GM18508 (cell line): ENCODE data around the gene SSC4D.
"Not testable (repeated sequence)": the region's sequence is repeated elsewhere in the genome, so short reads cannot be mapped to it uniquely, and the experiment has no call there.

Experiments used
- ATAC-seq: cut with Tn5 transposase; IDR thresholded peaks from one replicate; pipeline ENCODE4 v1.9.1; 2021; ENCODE audit warnings: moderate number of reproducible peaks; ENCODE audit not compliant: insufficient read depth, unreplicated experiment

SSC4D gene

DNA sequence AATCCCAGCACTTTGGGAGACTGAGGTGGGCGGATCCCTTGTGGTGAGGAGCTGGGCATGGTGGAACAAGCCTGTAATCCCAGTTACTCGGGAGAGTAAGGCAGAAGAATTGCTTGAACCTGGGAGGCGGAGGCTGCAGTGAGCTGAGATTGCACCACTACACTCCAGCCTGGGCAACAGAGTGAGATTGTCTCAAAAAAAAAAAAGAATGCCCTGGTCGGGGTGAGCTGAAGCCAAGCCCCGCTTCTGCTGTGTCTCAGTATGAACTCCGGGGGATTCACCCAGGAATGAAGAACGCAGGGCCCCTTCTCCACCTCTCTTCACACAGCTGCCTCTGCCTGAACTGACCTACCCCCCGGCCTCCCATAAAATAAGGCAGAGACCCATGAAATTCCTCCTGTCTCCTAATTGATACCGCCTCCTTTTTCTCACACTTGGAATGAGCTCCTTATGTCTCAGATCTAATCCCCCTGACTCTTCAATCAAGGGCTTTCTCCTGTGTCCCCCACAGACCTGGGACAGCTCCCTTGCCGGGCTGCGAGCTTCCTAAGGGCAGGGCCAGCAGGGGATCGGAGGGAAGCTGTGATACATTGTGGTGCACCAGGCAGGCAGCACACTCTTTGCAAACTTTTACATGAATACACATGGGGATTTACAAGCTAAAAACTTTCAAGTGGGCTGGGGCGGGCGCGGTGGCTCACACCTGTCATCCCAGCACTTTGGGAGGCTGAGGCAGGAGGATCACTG lies 14.3 kb upstream of the SSC4D start:
- no peak for ATAC-seq

- not testable (repeated sequence) for ATAC-seq
Measured at GRCh38 chr7:76421097-76421496, 11.6 kb upstream of the SSC4D start.

GRCh38 chr7:76417654-76418310 lies 8.3 kb upstream of the SSC4D start:
- not testable (repeated sequence) for ATAC-seq

- no peak for ATAC-seq
Measured at GRCh38 chr7:76412249-76412648, 2.8 kb upstream of the SSC4D start.

DNA sequence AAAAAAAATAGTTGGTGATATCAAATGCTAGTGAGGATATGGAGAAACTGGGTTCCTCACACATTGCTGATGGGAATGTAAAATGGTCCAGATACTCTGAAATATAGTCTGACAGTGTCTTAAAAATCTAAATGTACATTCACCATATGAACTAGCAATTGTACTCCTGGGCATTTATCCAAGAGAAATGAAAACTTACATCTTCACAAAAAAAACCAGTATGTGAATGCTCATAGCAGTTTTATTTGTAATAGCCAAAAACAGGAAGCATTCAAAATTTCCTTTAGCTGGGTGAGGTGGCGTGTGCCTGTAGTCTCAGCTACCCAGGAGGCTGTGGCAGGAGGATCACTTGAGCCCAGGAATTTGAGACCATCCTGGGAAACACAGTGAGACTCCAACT lies 2.1 kb upstream of the SSC4D start:
- no peak for ATAC-seq

GRCh38 chr7:76408121-76408560 lies 1.4 kb downstream of the SSC4D start:
- no peak for ATAC-seq

- no peak for ATAC-seq
Measured at GRCh38 chr7:76407718-76408117, 1.8 kb downstream of the SSC4D start.

GRCh38 chr7:76405738-76406137 lies 3.8 kb downstream of the SSC4D start:
- no peak for ATAC-seq

DNA sequence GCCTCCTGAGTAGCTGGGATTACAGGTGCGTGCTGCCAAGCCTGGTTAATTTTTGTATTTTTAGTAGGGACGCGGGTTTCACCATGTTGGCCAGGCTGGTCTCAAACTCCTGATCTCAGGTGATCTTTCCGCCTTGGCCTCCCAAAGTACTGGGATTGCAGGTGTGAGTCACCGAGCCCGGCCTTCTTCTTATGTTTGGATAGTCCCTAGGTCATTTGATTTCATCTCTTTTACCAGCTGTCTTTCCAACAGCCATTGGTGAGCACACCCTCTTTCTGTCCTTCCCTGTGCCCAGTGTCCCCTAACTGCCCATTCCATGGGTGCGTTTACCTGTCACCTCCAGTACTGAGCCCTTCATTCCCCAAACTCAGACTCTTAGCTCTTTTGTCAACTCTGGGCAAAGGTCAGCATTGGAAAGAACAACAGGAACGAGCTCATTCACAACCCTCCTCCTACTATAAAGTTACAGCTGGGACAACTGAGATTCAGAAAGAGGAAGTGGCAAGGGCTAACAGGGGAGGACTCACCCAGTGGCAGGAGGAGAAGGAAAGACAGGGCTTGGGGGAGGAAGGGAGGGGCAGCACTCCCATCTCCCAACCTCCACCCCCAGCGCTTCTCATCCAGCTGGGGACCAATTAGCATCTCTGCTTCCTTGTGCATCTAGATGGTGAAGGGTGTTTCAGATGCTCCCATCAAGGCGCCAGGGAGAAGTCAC lies 5.6 kb downstream of the SSC4D start:
- no peak for ATAC-seq

DNA sequence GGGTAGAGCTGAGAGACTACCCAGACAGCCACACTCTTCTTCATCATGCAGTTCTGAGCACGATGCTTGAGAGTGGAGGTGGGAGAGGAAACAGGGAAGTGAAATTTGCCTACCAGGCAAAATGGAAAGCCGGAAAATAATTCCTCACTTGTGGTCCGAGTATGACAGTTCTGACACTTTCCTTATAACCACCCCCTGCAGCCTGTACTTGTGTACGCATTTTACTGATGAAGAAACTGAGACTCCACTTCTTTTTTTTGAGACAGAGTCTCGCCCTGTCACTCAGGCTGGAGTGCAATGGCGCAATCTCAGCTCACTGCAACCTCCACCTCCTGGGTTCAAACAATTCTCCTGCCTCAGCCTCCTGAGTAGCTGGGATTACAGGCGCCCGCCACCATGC lies 6.4 kb downstream of the SSC4D start:
- not testable (repeated sequence) for ATAC-seq

DNA sequence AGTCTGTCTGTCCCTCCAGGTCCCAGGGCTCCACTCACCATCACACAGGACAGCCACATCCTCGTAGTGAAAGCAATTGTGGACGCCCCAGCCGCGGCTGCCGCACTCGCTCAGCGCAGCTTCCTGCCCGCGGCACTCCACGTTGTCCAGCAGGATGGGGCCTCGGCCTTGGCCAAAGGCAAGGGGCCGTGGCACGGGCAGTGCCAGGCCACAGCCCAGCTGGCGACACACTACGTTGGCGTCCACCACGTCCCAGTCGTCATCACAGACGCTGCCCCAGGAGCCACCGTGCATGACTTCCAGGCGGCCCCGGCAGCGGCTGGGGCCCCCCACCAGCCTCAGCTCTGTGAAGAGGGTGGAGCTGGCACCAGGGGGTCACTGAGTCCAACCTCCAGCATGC lies 9.2 kb downstream of the SSC4D start:
- no peak for ATAC-seq

GRCh38 chr7:76397409-76398183 lies 11.9 kb downstream of the SSC4D start:
- ATAC-seq: no peak

DNA sequence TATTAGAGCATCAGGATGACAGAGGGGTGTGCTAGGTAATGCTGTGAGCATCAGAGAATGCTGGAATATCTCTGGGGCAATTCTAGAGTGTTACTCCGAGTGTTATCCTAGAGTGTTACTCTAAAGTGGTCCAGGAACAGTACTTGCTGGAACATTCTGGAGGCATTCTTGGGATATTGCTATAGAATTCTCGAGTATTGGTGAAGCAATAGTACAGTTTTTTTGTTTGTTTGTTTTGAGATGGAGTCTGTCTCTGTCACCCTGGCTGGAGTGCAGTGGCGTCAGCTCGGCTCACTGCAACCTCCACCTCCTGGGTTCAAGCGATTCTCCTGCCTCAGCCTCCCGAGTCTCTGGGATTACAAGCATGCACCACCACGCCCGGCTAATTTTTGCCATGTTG lies 12.6 kb downstream of the SSC4D start:
- ATAC-seq: no peak

- no peak for ATAC-seq
Measured at GRCh38 chr7:76395965-76396726, 13.4 kb downstream of the SSC4D start.

DNA sequence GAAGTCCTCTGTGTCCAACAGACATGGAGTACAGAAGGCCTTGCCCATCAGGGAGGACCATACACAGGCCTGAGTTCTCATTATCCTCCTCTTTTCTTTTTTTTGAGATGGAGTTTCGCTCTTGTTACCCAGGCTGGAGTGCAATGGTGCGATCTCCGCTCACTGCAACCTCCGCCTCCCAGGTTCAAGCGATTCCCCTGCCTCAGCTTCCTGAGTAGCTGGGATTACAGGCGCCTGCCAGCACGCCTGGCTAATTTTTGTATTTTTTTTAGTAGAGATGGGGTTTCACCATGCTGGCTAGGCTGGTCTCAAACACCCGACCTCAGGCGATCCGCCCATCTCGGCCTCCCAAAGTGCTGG lies 13.9 kb downstream of the SSC4D start:
- not testable (repeated sequence) for ATAC-seq

DNA sequence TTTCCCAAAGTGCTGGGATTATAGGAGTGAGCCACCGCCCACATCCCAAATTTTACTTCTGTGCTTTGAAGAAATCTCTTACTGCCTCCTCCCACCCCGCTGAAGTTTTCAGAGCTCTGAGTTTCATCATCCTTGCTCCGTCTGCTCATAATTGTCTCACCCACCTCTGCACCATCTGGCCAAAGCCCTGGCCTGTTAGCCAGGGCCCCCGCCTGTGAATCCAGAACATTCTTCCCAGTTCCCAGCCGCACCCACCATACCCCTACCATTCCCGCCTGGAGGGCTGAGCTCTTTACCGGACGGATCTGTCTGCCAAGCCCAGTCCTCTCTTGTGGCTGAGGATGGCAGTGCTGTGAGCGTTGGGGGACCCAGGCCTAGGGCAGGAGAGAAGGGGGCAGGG lies 14.5 kb downstream of the SSC4D start:
- ATAC-seq: no peak

- peak; percentile 66 for ATAC-seq
Measured at GRCh38 chr7:76393116-76394031, 16.1 kb downstream of the SSC4D start.

DNA sequence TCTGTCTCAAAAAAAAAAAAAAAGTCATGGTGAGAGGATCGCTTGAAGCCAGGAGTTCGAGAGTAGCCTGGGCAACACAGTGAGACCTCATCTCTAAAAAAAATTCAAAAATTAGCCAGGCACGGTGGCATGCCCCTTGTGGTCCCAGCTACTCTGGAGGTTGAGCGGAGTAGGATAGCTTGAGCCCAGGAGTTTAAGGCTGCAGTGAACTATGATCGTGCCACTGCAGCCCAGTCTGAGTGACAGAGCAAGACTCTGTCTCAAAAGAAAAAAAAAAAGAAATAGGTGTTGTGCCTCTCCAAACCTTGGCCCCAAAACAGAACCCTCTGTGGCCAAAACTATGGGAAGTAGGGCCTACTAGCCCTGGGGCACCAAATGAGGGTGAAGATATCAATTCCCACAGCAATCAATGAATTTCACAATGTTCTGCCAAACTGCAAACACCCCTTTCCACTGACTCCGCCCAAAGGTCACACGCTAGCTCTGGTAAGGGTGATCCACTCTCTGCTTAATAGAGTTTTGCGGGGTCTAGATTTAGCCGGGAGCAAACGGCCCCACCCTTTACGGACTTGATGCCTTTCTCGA lies 16.9 kb downstream of the SSC4D start:
- no peak for ATAC-seq

GRCh38 chr7:76390092-76390491 lies 19.4 kb downstream of the SSC4D start:
- no peak for ATAC-seq
